Ascending aorta (tissue), 2 donors: Measurements from ENCODE around the gene CLINT1. TPM values are rescaled to one million over a fixed set of nuclear protein-coding genes. Genes with fewer than 3 reads are reported as not detected.
"Not testable (repeated sequence)": the region's sequence is repeated elsewhere in the genome, so short reads cannot be mapped to it uniquely, and the experiment has no call there.

ENCODE experiments used
- DNase-seq, 2 donors: peaks; one replicate each; pipeline ENCODE4 v3.0.0-alpha.2; 2019; ENCODE audit warnings: low spot score in 2 of 2
- H3K27ac ChIP-seq, 2 donors: fragments of 200-600 bp; sonication (generic); one replicate each; pipeline ENCODE4 v1.5.1; 2016 to 2017; ENCODE audit warnings: mild to moderate bottlenecking in 1 of 2
- H3K27me3 ChIP-seq: fragments of 200-600 bp; sonication (generic); one replicate; pipeline ENCODE4 v1.5.1; 2017
- H3K36me3 ChIP-seq, 2 donors: fragments of 200-600 bp; sonication (generic); one replicate each; pipeline ENCODE4 v1.5.1; 2016
- H3K4me1 ChIP-seq, 2 donors: fragments of 200-600 bp; sonication (generic); one replicate each; pipeline ENCODE4 v1.5.1; 2016 to 2017; ENCODE audit warnings: mild to moderate bottlenecking in 1 of 2
- H3K4me3 ChIP-seq, 2 donors: fragments of 200-600 bp; sonication (generic); one replicate each; pipeline ENCODE4 v1.5.1; 2016 to 2017; ENCODE audit warnings: mild to moderate bottlenecking in 1 of 2
- H3K9me3 ChIP-seq, 2 donors: fragments of 200-600 bp; sonication (generic); one replicate each; pipeline ENCODE4 v1.5.1; 2016
- intact Hi-C: fragments of 100-400 bp; cut with DNase I; formaldehyde crosslinking; loops from one replicate; pipeline ENCODE4 v1.15.1; 2023
- total RNA-seq: library from RNA; depleted of rRNA; stranded (reverse); fragments of >200 nt; gene quantifications from one replicate; pipeline ENCODE4 v1.1.0, GENCODE V29; 2016
- TF ChIP-seq, protein P1 (sequence below), 3 experiments: fragments of 200-600 bp in 2 of 3; fragments of 450-650 bp in 1 of 3; sonication (generic) in 2 of 3; IDR thresholded peaks; one replicate each; pipeline ENCODE4 v1.5.1; 2016 to 2019; ENCODE audit warnings: antibody characterized with exemption in 3 of 3, mild to moderate bottlenecking in 1 of 3, moderate library complexity in 1 of 3

The CLINT1 gene
- total RNA-seq, 1 donor from 2014 or later: 16.4 TPM

GRCh38 chr5:157886796-157887380 lies 27.9 kb upstream of the CLINT1 start:
- intact Hi-C loops: no loop called here
- TF ChIP-seq, protein P1, sequence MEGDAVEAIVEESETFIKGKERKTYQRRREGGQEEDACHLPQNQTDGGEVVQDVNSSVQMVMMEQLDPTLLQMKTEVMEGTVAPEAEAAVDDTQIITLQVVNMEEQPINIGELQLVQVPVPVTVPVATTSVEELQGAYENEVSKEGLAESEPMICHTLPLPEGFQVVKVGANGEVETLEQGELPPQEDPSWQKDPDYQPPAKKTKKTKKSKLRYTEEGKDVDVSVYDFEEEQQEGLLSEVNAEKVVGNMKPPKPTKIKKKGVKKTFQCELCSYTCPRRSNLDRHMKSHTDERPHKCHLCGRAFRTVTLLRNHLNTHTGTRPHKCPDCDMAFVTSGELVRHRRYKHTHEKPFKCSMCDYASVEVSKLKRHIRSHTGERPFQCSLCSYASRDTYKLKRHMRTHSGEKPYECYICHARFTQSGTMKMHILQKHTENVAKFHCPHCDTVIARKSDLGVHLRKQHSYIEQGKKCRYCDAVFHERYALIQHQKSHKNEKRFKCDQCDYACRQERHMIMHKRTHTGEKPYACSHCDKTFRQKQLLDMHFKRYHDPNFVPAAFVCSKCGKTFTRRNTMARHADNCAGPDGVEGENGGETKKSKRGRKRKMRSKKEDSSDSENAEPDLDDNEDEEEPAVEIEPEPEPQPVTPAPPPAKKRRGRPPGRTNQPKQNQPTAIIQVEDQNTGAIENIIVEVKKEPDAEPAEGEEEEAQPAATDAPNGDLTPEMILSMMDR (IDR thresholded peaks at IDR 0.05): no peak
- DNase-seq: no peak

GRCh38 chr5:157885051-157885450 lies 26.1 kb upstream of the CLINT1 start:
- H3K9me3 ChIP-seq, intact Hi-C loops, H3K4me3 ChIP-seq, H3K27me3 ChIP-seq, DNase-seq, H3K27ac ChIP-seq, H3K4me1 ChIP-seq, H3K36me3 ChIP-seq: not testable (repeated sequence)

More at GRCh38 chr5:157886796-157887380, 27.9 kb upstream of the CLINT1 start:
- Histone ChIP-seq H3K36me3 (no peaks in the 10 kb centered on the region), H3K4me1 (peaks cover 0 to 3% of the 10 kb centered on the region in 2 donors), H3K9me3 (no peaks in the 10 kb centered on the region), H3K27ac (no peak overlapping the region), H3K4me3 (no peak overlapping the region), H3K27me3 (no peaks in the 10 kb centered on the region)

DNA sequence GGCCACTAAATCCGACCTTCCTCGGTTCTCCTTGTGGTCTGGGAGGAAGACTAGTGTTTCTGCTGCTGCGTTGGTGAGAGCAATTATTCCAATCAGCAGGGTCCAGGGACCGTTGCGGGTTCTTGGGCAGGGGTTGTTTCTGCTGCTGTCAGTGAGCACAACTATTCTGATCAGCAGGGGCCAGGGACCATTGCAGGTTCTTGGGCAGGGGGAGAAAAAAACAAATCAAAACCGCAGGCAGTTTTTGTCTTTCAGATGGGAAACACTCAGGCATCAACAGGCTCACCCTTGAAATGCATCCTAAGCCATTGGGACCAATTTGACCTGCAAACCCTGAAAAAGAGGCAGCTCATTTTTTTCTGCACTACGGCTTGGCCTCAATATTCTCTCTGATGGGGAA lies 22.6 kb upstream of the CLINT1 start:
- H3K4me3 ChIP-seq, intact Hi-C loops, DNase-seq: not testable (repeated sequence)

GRCh38 chr5:157877821-157878220 lies 18.9 kb upstream of the CLINT1 start:
- intact Hi-C loops: no loop called here
- no peaks in the 10 kb centered on the region for H3K27me3 ChIP-seq
- TF ChIP-seq, protein P1 (IDR thresholded peaks at IDR 0.05): no peak
- no peaks in the 10 kb centered on the region for H3K4me1 ChIP-seq
- no peak overlapping the region for H3K4me3 ChIP-seq
- no peaks in the 10 kb centered on the region for H3K9me3 ChIP-seq
- no peak overlapping the region for H3K27ac ChIP-seq
- no peaks in the 10 kb centered on the region for H3K36me3 ChIP-seq
- DNase-seq: no peak

More for the DNA sequence above, 22.6 kb upstream of the CLINT1 start:
- H3K27ac ChIP-seq, H3K9me3 ChIP-seq, H3K4me1 ChIP-seq, H3K27me3 ChIP-seq, H3K36me3 ChIP-seq: not testable (repeated sequence)

GRCh38 chr5:157874861-157875260 lies 15.9 kb upstream of the CLINT1 start:
- Histone ChIP-seq H3K4me1 (no peaks in the 10 kb centered on the region), H3K4me3 (no peak overlapping the region), H3K9me3 (no peaks in the 10 kb centered on the region), H3K27ac (no peak overlapping the region), H3K27me3 (no peaks in the 10 kb centered on the region), H3K36me3 (no peaks in the 10 kb centered on the region)
- no peak for DNase-seq
- intact Hi-C loops: no loop called here
- TF ChIP-seq, protein P1 (IDR thresholded peaks at IDR 0.05): no peak

DNA sequence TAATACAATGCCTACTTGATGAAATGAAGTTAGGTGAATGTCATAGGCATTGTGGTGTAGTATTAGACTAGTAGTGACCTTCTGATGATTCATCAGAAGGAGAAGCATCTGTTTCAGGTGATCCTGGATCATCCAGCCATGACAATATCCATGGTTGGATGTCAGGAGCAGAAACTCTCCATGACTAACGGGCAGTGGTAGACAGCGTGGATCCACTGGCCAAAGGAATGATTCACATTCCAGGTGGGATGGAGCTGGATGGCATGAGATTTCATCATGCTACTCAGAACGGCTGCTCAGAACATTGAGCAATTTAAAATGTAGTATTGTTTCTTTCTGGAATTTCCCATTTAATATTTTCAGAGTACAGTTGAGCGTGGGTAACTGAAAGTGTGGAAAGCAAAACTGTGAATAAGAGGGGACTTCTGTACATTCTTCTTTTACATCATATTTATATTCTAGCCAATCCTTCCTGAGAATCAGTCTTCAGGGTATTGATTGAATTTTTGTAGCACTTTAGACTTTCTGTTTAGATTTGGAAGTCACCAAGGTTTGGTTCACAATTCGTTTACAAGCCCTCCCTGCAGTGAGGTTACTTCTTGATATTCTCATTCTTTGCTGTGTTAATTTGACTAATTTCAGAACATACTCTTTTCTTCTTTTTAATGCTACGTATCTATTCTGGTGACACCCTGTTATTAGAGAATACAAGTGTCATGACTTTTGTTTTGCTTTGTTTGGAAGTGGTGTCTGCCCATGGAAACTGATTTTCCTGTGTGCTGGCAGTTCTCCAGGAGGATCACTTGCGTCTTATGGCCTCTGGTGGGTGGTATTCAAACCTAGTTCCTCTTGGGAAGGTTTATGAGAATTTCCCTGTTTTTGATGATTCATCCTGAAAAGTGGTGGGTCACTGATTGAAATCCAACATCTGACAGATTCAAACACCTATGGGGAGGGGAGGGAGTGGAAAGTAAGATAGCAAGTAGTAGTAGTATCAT lies 12.2 kb upstream of the CLINT1 start:
- intact Hi-C loops: no loop called here
- Histone ChIP-seq H3K36me3 (no peaks in the 10 kb centered on the region), H3K27me3 (no peaks in the 10 kb centered on the region), H3K9me3 (no peaks in the 10 kb centered on the region), H3K4me1 (no peaks in the 10 kb centered on the region), H3K27ac (no peak overlapping the region), H3K4me3 (no peak overlapping the region)
- TF ChIP-seq, protein P1 (IDR thresholded peaks at IDR 0.05): no peak
- DNase-seq: no peak
